ENCODE measurements around the gene IKBKG. TPM values are rescaled to one million over a fixed set of nuclear protein-coding genes. Genes with fewer than 3 reads are reported as not detected.
A peak's percentile ranks its signal among the peaks of the same experiment; 100 is the strongest.

Gene IKBKG
- total and polyA plus RNA-seq, 2 of the 13 experiments (the other 11 are each of a cell fraction or from before 2014, with no cell fraction given) = 30.6 to 44.3 TPM

DNA sequence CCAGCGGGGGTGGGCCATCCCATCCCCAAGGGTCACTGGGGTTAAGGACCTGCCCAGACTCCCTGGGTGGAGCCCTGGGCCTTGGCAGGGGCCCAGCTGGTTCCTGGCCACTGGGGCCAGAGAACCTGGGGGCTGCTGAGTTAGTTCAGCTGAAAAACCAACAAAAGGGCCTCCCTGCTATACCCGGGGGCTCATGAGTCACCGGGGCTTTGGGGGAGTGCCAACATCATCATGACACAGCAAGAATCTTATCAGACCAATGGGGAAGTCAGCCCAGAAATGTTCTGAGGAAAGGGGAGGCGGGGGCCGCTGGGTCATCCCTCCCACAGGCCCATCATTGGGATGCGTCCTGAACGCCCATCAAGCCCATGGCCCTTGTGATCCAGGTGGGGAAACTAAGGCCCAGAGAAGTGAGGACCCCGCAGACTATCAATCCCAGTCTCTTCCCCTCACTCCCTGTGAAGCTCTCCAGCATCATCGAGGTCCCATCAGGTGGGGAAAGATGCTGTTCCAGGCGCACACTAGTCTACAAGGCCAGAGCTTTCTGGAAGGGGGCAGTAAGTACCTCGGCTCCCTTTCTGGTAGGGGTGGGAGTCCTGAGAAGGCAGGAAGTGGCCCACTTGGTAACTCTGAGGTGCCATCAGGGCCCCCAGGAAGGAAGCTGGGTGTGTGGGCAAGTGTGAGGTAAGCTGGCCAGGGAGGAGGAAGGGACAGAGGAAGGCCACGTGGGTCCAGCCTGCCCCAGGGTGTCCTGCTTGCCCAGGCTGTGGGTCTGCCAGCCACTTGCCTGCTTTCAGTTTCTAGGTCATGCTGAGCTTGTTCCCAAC lies 5.3 kb upstream of the IKBKG start (continued):
- TF ChIP-seq ZNF256 (CRISPR knock-in tag; conservative IDR thresholded peaks at IDR 0.05) (0 out of 2 replicates have a peak, but pooled peaks have one; percentile 21), SAFB2 (CRISPR knock-in tag; IDR thresholded peaks at IDR 0.05; ENCODE audit: borderline replicate concordance, low read depth) (no peak), TGIF2 (CRISPR knock-in tag; IDR thresholded peaks at IDR 0.05) (no peak), ADNP (CRISPR knock-in tag; IDR thresholded peaks at IDR 0.05) (no peak), NKX3-1 (CRISPR knock-in tag; IDR thresholded peaks at IDR 0.05) (peak; percentile 55; the same call in 1 of the 2 replicates), ZNF33A (CRISPR knock-in tag; IDR thresholded peaks at IDR 0.05; ENCODE audit: borderline replicate concordance) (no peak), JUNB (CRISPR knock-in tag; IDR thresholded peaks at IDR 0.05; ENCODE audit: borderline replicate concordance) (peak; percentile 75), MIER2 (CRISPR knock-in tag; IDR thresholded peaks at IDR 0.05) (no peak), CCDC6 (CRISPR knock-in tag; IDR thresholded peaks at IDR 0.05) (0 out of 2 replicates have a peak, but pooled peaks have one; percentile 30), FOSL1 (CRISPR knock-in tag; IDR thresholded peaks at IDR 0.05; ENCODE audit: borderline replicate concordance) (peak; percentile 94), NR3C1 (CRISPR knock-in tag; IDR thresholded peaks at IDR 0.05) (no peak), ZNF333 (CRISPR knock-in tag; IDR thresholded peaks at IDR 0.05; ENCODE audit: borderline replicate concordance) (no peak), TP53 (CRISPR knock-in tag; conservative IDR thresholded peaks at IDR 0.05) (0 out of 2 replicates have a peak, but pooled peaks have one; percentile 36), SETDB1 (CRISPR knock-in tag; IDR thresholded peaks at IDR 0.05; ENCODE audit: borderline replicate concordance) (no peak), GLI4 (CRISPR knock-in tag; IDR thresholded peaks at IDR 0.05; ENCODE audit: borderline replicate concordance) (no peak), RBM22 (optimal IDR thresholded peaks at IDR 0.05; ENCODE audit: low read length) (peak; percentile 36), SP1 (IDR thresholded peaks at IDR 0.05) (no peak), SP1 (CRISPR knock-in tag; IDR thresholded peaks at IDR 0.05) (no peak), NCOA2 (CRISPR knock-in tag; IDR thresholded peaks at IDR 0.05) (peak; percentile 79), MED13 (CRISPR knock-in tag; IDR thresholded peaks at IDR 0.05) (peak; percentile 51; the same call in 1 of the 2 replicates)
- TF ChIP-seq, protein P1, sequence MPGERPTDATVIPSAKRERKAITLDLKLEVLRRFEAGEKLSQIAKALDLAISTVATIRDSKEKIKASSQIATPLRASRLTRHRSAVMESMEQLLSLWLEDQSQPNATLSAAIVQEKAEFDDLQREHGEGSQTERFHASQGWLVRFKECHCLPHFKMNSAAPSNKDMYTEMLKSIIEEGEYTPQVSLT (CRISPR knock-in tag; IDR thresholded peaks at IDR 0.05; ENCODE audit: borderline replicate concordance, low read depth) = no peak
- TF ChIP-seq, protein P2, sequence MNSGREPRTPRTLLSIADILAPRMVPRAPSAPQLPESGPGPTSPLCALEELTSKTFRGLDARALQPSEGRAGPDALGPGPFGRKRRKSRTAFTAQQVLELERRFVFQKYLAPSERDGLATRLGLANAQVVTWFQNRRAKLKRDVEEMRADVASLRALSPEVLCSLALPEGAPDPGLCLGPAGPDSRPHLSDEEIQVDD (CRISPR knock-in tag; IDR thresholded peaks at IDR 0.05; ENCODE audit: borderline replicate concordance) = no peak
